Activated CD4-positive, alpha-beta memory T cell treated with anti-CD3 and anti-CD28 coated beads for 36 hours (primary cell): Measurements from ENCODE around the gene RBPJL. TPM values are rescaled to one million over a fixed set of nuclear protein-coding genes. Genes with fewer than 3 reads are reported as not detected.
A peak's percentile ranks its signal among the peaks of the same experiment; 100 is the strongest.

Source experiments
- CTCF ChIA-PET: fragments of 350-600 bp; sonication (Branson Sonifier 250); formaldehyde crosslinking; loops from one replicate; lab custom pipeline; 2021; ENCODE audit warnings: antibody characterized with exemption, inconsistent platforms; lab: Charles Lee
- POLR2A ChIA-PET: fragments of 350-600 bp; sonication (Branson Sonifier 250); formaldehyde crosslinking; loops from one replicate; lab custom pipeline; 2021; ENCODE audit warnings: antibody characterized with exemption; lab: Charles Lee
- DNase-seq: peaks from one replicate; pipeline ENCODE4 v3.0.0-alpha.2; 2020
- H3K27ac Mint-ChIP-seq: one replicate; pipeline ENCODE4 v1.8.0; 2021; ENCODE audit warnings: mixed read lengths
- H3K27me3 Mint-ChIP-seq: one replicate; pipeline ENCODE4 v1.8.0; 2021; ENCODE audit warnings: mixed read lengths
- H3K36me3 Mint-ChIP-seq: one replicate; pipeline ENCODE4 v1.8.0; 2021; ENCODE audit warnings: mixed read lengths
- H3K4me1 Mint-ChIP-seq: one replicate; pipeline ENCODE4 v1.8.0; 2021; ENCODE audit warnings: low read depth, mixed read lengths
- H3K4me3 Mint-ChIP-seq: one replicate; pipeline ENCODE4 v1.8.0; 2021; ENCODE audit warnings: mild to moderate bottlenecking, mixed read lengths
- H3K9me3 Mint-ChIP-seq: one replicate; pipeline ENCODE4 v1.8.0; 2021; ENCODE audit warnings: mixed read lengths
- intact Hi-C: fragments of 100-400 bp; cut with micrococcal nuclease; formaldehyde crosslinking; loops from one replicate; pipeline ENCODE4 v1.15.1; 2023
- total RNA-seq, 2 experiments: library from RNA; stranded (reverse); gene quantifications; one replicate each; pipeline ENCODE4 v1.2.3, GENCODE V29; 2021

RBPJL gene
- total RNA-seq, 2 experiments from 2014 or later: not detected

- H3K9me3 Mint-ChIP-seq: no peaks in the 10 kb centered on the region
- H3K4me3 Mint-ChIP-seq: no peak overlapping the region
- H3K27me3 Mint-ChIP-seq: peaks cover 39% of the 10 kb centered on the region
- CTCF ChIA-PET: interaction anchor here (0.9 to 1.7 kb wide), 4 partner anchors 15 to 462 kb away, joined by 3 to 6 read pairs (median 4); partner anchors contain the start of gene SYS1
- H3K36me3 Mint-ChIP-seq: peaks cover 1% of the 10 kb centered on the region
- intact Hi-C loops: no loop called here
- DNase-seq: no peak
- POLR2A ChIA-PET: interaction anchor here (0.5 kb wide), 1 partner anchor 17 kb away, joined by 4 read pairs; no protein-coding TSS in a partner anchor
- peaks cover 10% of the 10 kb centered on the region for H3K4me1 Mint-ChIP-seq
- H3K27ac Mint-ChIP-seq: no peak overlapping the region
These were observed 2.4 kb downstream of the RBPJL start for GRCh38 chr20:45309075-45309474.

DNA sequence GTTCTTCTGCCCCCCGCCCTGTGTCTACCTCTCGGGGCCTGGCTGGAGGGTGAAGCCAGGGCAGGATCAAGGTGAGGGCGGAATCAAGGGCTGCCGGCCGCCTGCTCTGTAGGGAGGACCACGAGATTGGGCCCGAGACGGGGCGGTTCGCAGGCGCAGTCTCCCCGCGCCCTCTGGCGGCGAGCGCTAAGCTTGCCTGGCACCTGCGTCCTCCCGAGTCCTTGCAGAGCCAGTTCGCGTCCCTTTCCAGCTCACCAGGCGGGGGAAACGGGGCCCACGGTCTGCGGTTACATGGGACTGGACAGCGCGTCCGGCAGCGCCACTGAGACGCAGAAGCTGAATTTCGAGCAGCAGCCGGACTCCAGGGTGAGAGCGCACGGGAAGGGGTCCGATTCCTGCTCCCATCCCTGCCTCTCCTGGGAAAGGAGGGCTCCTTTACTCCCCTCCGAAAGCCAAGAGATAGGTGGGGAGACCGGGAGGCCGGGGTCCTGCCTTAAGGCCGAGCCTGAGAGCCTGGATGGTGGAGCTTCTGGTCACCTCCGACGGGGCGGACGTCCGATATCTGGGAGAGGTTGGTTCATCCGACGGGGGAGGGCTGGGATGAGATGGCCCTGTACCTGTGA lies 5.1 kb downstream of the RBPJL start:
- H3K4me3 Mint-ChIP-seq: no peak overlapping the region
- H3K4me1 Mint-ChIP-seq: peaks cover 8% of the 10 kb centered on the region
- ChIA-PET CTCF (interaction anchor here (0.6 to 4.6 kb wide), 29 partner anchors 10 to 487 kb away, joined by 3 to 52 read pairs (median 4); partner anchors contain the start of gene SYS1), POLR2A (no interaction called here)
- H3K36me3 Mint-ChIP-seq: no peaks in the 10 kb centered on the region
- no peaks in the 10 kb centered on the region for H3K9me3 Mint-ChIP-seq
- peak; percentile 78 for DNase-seq
- intact Hi-C loops: no loop called here
- peaks cover 32% of the 10 kb centered on the region for H3K27me3 Mint-ChIP-seq
- no peak overlapping the region for H3K27ac Mint-ChIP-seq

DNA sequence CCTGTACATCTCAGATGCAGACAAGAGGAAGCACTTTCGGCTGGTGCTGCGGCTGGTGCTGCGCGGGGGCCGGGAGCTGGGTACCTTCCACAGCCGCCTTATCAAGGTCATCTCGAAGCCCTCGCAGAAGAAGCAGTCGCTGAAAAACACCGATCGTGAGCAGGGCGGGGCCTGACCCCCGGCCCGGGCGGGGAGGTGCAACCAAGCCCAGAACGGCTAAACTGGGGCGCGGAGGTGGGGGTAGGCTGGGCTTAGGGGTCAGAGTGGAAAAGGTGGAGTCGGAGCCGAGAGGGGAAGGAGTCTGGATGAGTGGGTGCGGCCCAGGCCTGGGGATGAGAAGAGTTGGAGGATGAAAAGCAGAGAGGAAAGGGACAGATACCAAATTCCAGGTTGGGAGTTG lies 5.6 kb downstream of the RBPJL start:
- POLR2A ChIA-PET: no interaction called here
- Mint-ChIP-seq H3K36me3 (no peaks in the 10 kb centered on the region), H3K9me3 (no peaks in the 10 kb centered on the region), H3K27me3 (peaks cover 35% of the 10 kb centered on the region), H3K4me1 (peaks cover 10% of the 10 kb centered on the region), H3K27ac (no peak overlapping the region), H3K4me3 (no peak overlapping the region)
- no peak for DNase-seq
- intact Hi-C loops: no loop called here
- CTCF ChIA-PET: interaction anchor here (0.6 to 4.6 kb wide), 29 partner anchors 9 to 487 kb away, joined by 3 to 52 read pairs (median 4); partner anchors contain the start of gene SYS1

DNA sequence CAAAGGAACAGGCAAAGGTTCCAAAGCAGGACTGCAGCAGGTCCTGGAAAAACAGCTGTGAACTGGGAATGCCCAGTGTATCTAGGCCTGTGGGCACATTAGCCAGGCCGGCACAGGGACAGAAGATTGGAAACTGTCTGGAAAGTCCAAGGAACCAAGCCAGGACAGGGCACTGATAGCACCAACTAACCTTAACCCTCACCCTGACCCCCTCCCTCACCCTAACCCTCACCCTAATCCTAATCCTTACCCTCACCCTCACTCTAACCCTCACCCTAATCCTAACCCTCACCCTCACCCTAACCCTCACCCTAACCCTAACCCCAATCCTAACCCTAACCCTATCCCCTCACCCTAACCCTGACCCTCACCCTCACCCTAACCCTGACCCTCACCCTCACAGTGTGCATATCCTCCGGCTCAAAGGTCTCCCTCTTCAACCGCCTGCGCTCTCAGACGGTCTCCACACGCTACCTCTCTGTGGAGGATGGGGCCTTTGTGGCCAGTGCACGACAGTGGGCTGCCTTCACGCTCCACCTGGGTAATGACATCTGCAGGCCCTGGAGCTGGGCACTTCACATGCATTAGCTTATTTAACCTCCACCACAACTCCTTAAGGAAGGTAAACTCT lies 6.5 kb downstream of the RBPJL start:
- Mint-ChIP-seq H3K36me3 (no peaks in the 10 kb centered on the region), H3K4me1 (peaks cover 13% of the 10 kb centered on the region), H3K9me3 (no peaks in the 10 kb centered on the region), H3K4me3 (no peak overlapping the region), H3K27ac (no peak overlapping the region), H3K27me3 (peaks cover 32% of the 10 kb centered on the region)
- CTCF ChIA-PET: interaction anchor here (0.6 to 4.6 kb wide), 12 partner anchors 14 to 929 kb away, joined by 3 to 52 read pairs (median 5); no protein-coding TSS in a partner anchor
- POLR2A ChIA-PET: no interaction called here
- intact Hi-C loops: no loop called here
- DNase-seq: no peak

GRCh38 chr20:45313943-45314342 lies 7.3 kb downstream of the RBPJL start:
- Mint-ChIP-seq H3K27ac (no peak overlapping the region), H3K36me3 (no peaks in the 10 kb centered on the region), H3K4me1 (peaks cover 20% of the 10 kb centered on the region), H3K27me3 (peaks cover 32% of the 10 kb centered on the region), H3K4me3 (no peak overlapping the region), H3K9me3 (no peaks in the 10 kb centered on the region)
- ChIA-PET POLR2A (no interaction called here), CTCF (interaction anchor here (0.6 to 4.6 kb wide), 7 partner anchors 21 to 812 kb away, joined by 3 to 52 read pairs (median 4); no protein-coding TSS in a partner anchor)
- no peak for DNase-seq
- intact Hi-C loops: no loop called here

- Mint-ChIP-seq H3K4me1 (peaks cover 28% of the 10 kb centered on the region), H3K27ac (no peak overlapping the region), H3K36me3 (no peaks in the 10 kb centered on the region), H3K4me3 (no peak overlapping the region), H3K9me3 (no peaks in the 10 kb centered on the region), H3K27me3 (peaks cover 26% of the 10 kb centered on the region)
- ChIA-PET POLR2A (interaction anchor here (0.5 kb wide), 1 partner anchor 729 kb away, joined by 3 read pairs; no protein-coding TSS in a partner anchor), CTCF (interaction anchor here (1.2 to 8.8 kb wide), 5 partner anchors 23 to 177 kb away, joined by 3 to 133 read pairs (median 52); no protein-coding TSS in a partner anchor)
- intact Hi-C loops: loop anchor here (5.0 kb wide), 1 partner anchor 457 kb away; no protein-coding TSS in a partner anchor
- no peak for DNase-seq
These were observed 9.0 kb downstream of the RBPJL start for GRCh38 chr20:45315672-45316071.

DNA sequence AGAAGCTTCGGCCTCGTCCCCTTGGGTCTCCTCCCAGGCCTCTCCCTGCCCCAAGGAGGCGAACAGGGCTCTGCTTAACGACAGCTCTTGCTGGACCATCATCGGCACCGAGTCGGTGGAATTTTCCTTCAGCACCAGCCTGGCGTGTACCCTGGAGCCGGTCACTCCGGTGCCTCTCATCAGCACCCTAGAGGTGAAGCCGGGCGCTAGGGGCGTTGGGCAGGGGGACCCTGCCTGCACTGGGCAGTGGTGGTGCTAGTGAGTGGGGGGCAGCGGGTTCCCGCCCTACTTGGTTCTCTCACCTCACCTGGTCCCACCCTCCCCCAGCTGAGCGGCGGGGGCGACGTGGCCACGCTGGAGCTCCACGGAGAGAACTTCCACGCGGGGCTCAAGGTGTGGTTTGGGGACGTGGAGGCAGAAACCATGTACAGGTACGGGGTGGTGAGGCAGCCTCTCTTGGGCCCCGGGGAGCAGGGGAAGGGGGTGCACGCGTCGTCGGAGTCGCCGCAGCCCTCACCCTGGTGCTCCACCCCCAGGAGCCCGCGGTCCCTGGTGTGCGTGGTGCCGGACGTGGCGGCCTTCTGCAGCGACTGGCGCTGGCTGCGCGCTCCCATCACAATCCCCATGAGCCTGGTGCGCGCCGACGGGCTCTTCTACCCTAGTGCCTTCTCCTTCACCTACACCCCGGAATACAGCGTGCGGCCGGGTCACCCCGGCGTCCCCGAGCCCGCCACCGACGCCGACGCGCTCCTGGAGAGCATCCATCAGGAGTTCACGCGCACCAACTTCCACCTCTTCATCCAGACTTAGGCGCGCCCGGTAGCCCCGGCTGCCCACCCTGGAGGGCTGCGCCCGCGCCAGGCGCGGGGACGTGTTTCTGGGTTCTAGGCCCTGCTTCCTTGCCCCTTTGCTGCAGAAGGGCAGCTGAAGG lies 9.8 kb downstream of the RBPJL start:
- Mint-ChIP-seq H3K4me3 (no peak overlapping the region), H3K36me3 (no peaks in the 10 kb centered on the region), H3K4me1 (peaks cover 32% of the 10 kb centered on the region), H3K27me3 (peaks cover 21% of the 10 kb centered on the region), H3K9me3 (no peaks in the 10 kb centered on the region), H3K27ac (no peak overlapping the region)
- DNase-seq: no peak
- CTCF ChIA-PET: interaction anchor here (1.1 to 8.8 kb wide), 6 partner anchors 24 to 454 kb away, joined by 3 to 133 read pairs (median 51); no protein-coding TSS in a partner anchor
- POLR2A ChIA-PET: interaction anchor here (0.5 kb wide), 1 partner anchor 729 kb away, joined by 3 read pairs; no protein-coding TSS in a partner anchor
- intact Hi-C loops: loop anchor here (5.0 kb wide), 1 partner anchor 456 kb away; no protein-coding TSS in a partner anchor

- Mint-ChIP-seq H3K4me3 (no peak overlapping the region), H3K9me3 (no peaks in the 10 kb centered on the region), H3K27ac (no peak overlapping the region), H3K36me3 (no peaks in the 10 kb centered on the region), H3K4me1 (peaks cover 30% of the 10 kb centered on the region), H3K27me3 (peaks cover 15% of the 10 kb centered on the region)
- ChIA-PET CTCF (interaction anchor here (0.6 to 8.8 kb wide), 12 partner anchors 10 to 453 kb away, joined by 3 to 133 read pairs (median 10); no protein-coding TSS in a partner anchor), POLR2A (no interaction called here)
- intact Hi-C loops: loop anchor here (2.0 to 5.0 kb wide), 3 partner anchors 29 to 454 kb away; partner anchors contain the start of gene SYS1
- DNase-seq: no peak
These were observed 11.2 kb downstream of the RBPJL start for GRCh38 chr20:45317826-45318225.

DNA sequence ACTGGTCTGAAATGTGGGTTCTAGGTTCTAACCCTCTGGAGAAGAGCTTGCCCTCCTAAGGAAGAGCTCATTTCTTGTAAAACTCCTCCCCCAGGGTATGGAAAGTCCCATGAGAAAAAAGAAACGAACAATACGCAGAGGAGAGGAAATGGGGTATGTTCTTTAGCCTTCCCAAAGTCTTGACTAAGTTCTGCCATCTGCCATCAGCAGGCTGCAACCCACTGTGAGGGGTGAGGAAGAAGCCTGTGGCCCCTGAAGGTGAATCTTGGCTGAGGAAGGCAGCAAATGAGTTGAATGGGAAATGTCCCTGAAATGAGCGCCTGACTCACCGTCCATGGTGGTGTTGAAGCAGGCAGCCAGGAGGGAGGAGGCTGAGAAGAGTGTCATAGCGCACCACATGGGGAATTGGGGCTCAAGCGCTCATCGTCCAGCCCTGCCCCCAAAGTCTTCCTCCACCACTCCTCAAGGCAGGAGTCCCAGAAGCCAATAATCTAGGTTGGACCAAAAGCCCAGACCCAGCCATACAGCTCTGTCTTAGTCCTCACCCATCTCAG lies 11.8 kb downstream of the RBPJL start:
- POLR2A ChIA-PET: interaction anchor here (0.7 to 1.1 kb wide), 4 partner anchors 15 to 119 kb away, joined by 3 read pairs; no protein-coding TSS in a partner anchor

DNA sequence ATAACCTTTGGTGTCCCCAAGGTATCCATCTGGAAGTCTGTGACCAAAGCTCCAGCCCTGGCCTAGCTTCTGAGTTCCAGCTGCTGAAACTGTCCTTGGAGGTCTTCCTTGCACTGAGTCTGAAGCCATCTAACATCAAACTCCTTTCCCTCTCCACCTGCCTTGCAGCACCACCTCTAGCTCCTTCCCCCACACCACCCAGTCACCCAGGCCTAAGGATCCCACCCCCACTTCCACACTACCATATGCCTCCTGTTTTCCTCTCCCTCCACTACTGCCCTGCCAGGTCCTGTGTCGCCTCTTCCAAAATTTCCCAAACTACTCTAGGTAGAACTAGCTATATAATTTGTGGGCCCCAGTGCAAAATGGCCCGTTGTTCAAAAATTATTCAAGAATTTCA lies 12.3 kb downstream of the RBPJL start:
- ChIA-PET CTCF (interaction anchor here (0.6 to 8.8 kb wide), 21 partner anchors 9 to 452 kb away, joined by 3 to 133 read pairs (median 7); partner anchors contain the start of gene SYS1), POLR2A (interaction anchor here (0.7 to 1.1 kb wide), 3 partner anchors 17 to 118 kb away, joined by 3 read pairs; no protein-coding TSS in a partner anchor)
- Mint-ChIP-seq H3K27me3 (peaks cover 13% of the 10 kb centered on the region), H3K27ac (peak overlapping the region; percentile 70), H3K4me3 (no peak overlapping the region), H3K4me1 (peaks cover 30% of the 10 kb centered on the region), H3K9me3 (no peaks in the 10 kb centered on the region), H3K36me3 (no peaks in the 10 kb centered on the region)
- intact Hi-C loops: loop anchor here (1.0 to 5.0 kb wide), 5 partner anchors 28 to 453 kb away; partner anchors contain the start of gene SYS1
- DNase-seq: no peak

More for the DNA sequence above, 11.8 kb downstream of the RBPJL start:
- Mint-ChIP-seq H3K9me3 (no peaks in the 10 kb centered on the region), H3K36me3 (no peaks in the 10 kb centered on the region), H3K27ac (peak overlapping the region; percentile 16), H3K4me3 (no peak overlapping the region), H3K27me3 (peaks cover 15% of the 10 kb centered on the region), H3K4me1 (peaks cover 30% of the 10 kb centered on the region)
- DNase-seq: peak; percentile 39
- CTCF ChIA-PET: interaction anchor here (0.6 to 8.8 kb wide), 18 partner anchors 9 to 452 kb away, joined by 3 to 133 read pairs (median 10); partner anchors contain the start of gene SYS1
- intact Hi-C loops: loop anchor here (2.0 to 5.0 kb wide), 3 partner anchors 28 to 454 kb away; partner anchors contain the start of gene SYS1
